HG03469 (cell line): Measurements from ENCODE around the gene PLA2G2F.
"Not testable (repeated sequence)": the region's sequence is repeated elsewhere in the genome, so short reads cannot be mapped to it uniquely, and the experiment has no call there.

Experiments
- ATAC-seq: cut with Tn5 transposase; IDR thresholded peaks from one replicate; pipeline ENCODE4 v1.9.1; 2021; ENCODE audit warnings: mild to moderate bottlenecking, moderate library complexity, moderate number of reproducible peaks; ENCODE audit not compliant: unreplicated experiment

PLA2G2F gene

GRCh38 chr1:20112279-20113000, 26.7 kb upstream of the PLA2G2F start:
- ATAC-seq = no peak

- no peak for ATAC-seq
Observed at GRCh38 chr1:20114021-20114648, 25.0 kb upstream of the PLA2G2F start.

- no peak for ATAC-seq
Observed at GRCh38 chr1:20115479-20115878, 23.6 kb upstream of the PLA2G2F start.

GRCh38 chr1:20115916-20116315, 23.2 kb upstream of the PLA2G2F start:
- ATAC-seq = no peak

- ATAC-seq = no peak
Observed at GRCh38 chr1:20117236-20117635, 21.9 kb upstream of the PLA2G2F start.

- ATAC-seq = no peak
Observed at GRCh38 chr1:20119347-20119746, 19.8 kb upstream of the PLA2G2F start, which contains the start of gene PLA2G2D. TSS of gene PLA2G2D (minus strand) at chr1:20119536. CDS start at chr1:20119498, 38 bp downstream.

- ATAC-seq = no peak
Observed at GRCh38 chr1:20120796-20121195, 18.3 kb upstream of the PLA2G2F start.

GRCh38 chr1:20123722-20124455, 15.2 kb upstream of the PLA2G2F start:
- no peak for ATAC-seq

DNA sequence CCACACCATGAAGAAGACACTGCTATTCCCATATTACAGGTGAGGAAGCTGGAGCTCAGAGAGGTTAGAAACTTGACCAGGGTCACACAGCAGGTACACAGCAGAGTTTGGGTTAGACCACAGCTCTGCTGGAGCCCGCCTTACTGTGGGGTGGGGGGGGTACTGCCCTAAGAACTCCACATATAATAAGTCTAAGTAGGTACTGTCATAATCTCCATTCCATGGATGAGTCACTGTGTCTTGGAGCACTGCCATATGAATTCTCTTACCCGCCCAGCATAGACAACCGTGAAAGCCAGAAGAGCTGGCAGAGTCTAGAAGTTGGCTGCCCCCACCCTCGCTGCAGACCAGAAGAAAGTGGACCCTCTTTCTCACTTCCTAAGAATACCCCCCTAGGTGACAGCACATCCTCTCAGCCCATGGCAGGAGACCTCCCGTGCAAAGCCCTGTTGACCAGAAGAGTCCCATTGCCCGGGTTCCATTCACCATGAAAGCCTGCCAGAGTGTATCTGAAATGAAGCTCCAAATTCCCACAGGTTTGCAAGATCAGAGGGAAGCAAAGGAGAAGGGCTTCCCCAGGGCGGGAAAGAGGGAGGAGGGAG, 14.6 kb upstream of the PLA2G2F start:
- ATAC-seq = no peak

DNA sequence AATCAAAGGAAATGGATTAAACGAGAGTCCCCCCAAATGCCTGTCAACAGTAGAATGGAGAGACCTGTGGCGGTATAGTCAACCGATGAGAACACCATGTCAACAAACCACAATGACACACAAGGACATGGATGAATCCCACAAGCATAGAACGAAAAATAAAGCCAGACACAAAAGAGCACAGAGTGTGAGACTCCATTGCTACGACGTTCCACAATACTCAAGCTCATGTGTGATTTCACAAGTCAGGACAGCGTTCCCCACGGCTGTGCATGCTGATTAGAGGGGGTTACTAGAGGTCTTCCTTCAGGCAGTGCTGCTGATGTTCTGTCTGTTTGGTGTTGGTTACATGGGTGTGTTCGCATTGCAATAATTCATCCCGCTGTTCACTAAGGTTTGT, 14.0 kb upstream of the PLA2G2F start:
- no peak for ATAC-seq

DNA sequence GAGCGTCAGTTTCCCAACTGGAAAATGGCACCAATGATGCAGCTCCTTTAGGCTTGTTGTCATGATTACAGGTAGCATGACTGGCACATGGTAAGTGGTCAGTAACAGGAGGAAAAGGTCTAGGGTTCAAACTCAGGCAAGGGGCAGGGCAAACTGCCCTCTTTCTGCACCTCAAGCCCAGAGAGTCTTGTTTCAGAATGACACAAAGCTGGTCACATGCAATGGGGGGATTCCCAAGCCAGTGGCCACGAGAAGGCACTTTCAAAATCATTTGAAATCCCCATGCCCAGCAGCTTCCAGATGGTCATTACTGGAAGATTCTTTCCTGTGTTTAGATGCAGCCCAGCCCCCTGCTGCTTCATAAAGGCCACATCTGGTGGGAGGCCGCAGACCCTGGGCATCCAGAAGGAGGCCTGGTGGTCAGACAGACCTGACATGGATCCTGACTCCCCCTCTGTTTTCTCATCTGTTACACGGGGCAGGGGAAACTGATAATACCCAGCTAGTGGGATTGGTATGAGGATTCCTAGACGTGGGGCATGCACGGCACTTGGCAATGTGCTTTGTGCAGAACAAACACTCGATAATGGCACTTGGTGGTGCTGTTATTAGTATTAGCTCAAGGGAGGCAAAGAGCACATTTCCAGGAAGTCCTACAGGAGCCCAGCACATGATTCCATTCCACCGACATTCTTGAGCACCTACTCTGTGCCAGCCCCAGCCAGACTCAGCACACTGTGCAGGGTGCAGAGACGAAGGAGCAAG, 12.9 kb upstream of the PLA2G2F start:
- ATAC-seq = no peak

GRCh38 chr1:20126806-20127440, 12.2 kb upstream of the PLA2G2F start:
- no peak for ATAC-seq

GRCh38 chr1:20130518-20130917, 8.6 kb upstream of the PLA2G2F start:
- not testable (repeated sequence) for ATAC-seq

- ATAC-seq = no peak
Observed at GRCh38 chr1:20134995-20135394, 4.1 kb upstream of the PLA2G2F start.

GRCh38 chr1:20136249-20136648, 2.9 kb upstream of the PLA2G2F start:
- no peak for ATAC-seq

- ATAC-seq = no peak
Observed at GRCh38 chr1:20137055-20137454, 2.1 kb upstream of the PLA2G2F start.

DNA sequence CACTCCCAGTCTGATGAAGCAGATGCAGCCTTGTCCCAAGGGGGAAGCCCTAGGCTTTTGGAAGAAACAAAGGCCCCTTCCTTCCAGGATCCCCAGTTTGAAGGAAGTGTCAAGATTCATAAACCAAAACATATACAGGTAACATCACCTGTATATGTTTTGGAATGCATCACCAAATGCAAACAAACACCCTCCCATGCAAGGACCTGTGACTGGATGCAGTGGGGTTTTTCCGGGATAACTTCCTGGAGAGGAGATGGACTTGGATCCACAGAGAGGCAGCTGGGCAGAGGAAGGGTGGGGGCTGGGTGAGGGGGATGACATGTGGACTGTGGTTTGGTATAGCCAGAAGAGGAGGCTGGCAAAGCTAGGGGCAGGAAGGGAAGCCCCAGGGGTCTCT, 1.5 kb upstream of the PLA2G2F start:
- ATAC-seq = no peak

DNA sequence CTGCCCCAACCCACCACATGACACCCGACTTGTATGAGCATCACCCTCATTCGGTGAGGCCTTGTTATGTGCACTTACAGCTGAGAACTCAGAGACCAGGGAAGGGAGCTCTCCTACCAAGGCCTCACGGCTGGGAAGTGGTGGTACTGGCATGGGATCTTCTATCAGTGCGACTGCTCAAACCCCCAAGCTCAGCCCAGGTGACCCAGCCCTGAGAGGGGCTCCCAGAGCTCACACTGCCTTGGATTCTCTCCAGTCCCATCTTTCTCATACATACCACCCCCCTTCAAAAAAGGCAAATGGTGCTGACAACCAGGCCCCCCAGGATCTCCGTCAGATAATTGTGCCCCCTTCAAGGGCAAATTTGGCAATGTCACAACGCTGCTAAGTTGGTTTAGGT, 777 bp upstream of the PLA2G2F start:
- ATAC-seq = no peak

DNA sequence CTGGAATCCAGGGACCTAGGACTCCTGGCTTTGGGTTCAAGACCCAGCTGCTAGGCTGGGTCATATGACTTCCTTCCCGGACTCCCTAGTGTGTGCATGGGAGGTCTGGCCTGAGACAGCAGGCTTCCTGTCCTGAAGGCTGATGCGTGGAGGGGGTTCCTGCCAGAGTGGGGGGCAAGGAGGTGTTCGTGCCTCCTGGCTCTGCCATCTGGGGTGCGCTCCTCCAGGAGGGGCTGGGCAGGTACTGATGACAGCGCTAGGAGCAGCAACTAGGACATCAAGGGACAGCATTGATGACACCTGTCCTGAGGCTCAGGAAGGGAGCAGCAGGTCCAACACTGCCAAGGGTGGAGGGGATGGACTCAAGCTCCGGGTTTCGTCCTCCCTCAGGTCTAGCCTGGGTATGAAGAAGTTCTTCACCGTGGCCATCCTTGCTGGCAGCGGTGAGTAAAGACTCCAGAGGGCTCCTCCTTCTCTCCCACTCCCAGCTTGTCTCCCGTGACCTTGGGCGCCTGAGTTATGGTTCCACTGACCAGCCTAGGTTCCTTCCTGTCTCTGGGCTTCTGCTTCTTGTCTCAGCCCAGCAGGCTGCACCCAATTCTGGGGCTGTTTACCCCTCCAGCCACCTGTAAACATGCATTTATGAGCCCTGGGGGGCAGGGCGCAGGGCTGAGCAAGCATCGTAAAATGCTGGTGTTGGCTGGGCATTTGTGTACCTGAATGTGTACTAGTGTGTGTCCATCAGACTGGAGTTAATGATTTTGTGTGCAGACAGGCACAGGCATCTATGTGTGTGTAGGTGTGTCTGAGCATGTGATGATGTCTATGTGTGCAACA, 871 bp downstream of the PLA2G2F start:
- no peak for ATAC-seq
